Motor neuron (in vitro differentiated cells): ENCODE data around the gene MRRF. TPM values are rescaled to one million over a fixed set of nuclear protein-coding genes. Genes with fewer than 3 reads are reported as not detected.

Experiments
- ATAC-seq, 8 experiments: fragments of 200-7000 bp; cut with Tn5 transposase; replicated peaks in 6 of 8; 2 replicates each; pipeline ENCODE4 v1.8.0; 2021; ENCODE audit warnings: mild to moderate bottlenecking in 8 of 8, moderate library complexity in 8 of 8
- H3K27ac ChIP-seq, 2 donors: fragments of 250-450 bp; sonication (Bioruptor Pico); 2 replicates each; pipeline ENCODE4 v1.9.0; 2021; ENCODE audit warnings: antibody characterized with exemption in 2 of 2, mild to moderate bottlenecking in 2 of 2, moderate library complexity in 1 of 2
- H3K4me1 ChIP-seq, 2 donors: fragments of 250-450 bp; sonication (Bioruptor Pico); replicated peaks in 1 of 2; 2 replicates each; pipeline ENCODE4 v1.6.1; 2021; ENCODE audit warnings: antibody characterized with exemption in 2 of 2, mild to moderate bottlenecking in 2 of 2, moderate library complexity in 1 of 2
- H3K4me3 ChIP-seq, 5 donors: fragments of 250-450 bp; sonication (Bioruptor Pico); 2 replicates each; pipeline ENCODE4 v1.9.0; 2021; ENCODE audit warnings: antibody characterized with exemption in 5 of 5, mild to moderate bottlenecking in 5 of 5, moderate library complexity in 4 of 5
- WGBS, 10 experiments: fragments of 450-650 bp; shearing (Covaris generic); methylation state at CpG; one replicate each; pipeline ENCODE4 v1.0.0; 2022; 5-methylcytosine and 5-hydroxymethylcytosine counted together
- in situ Hi-C, 9 experiments: fragments of 400-800 bp; cut with MboI; loops; one replicate each; pipeline ENCODE4 v1.15.0; 2021; ENCODE audit warnings: low sequenced_read_pairs in 9 of 9, low pct_unique_long_range_greater_than_20kb in 2 of 9; ENCODE audit not compliant: unreplicated experiment in 9 of 9
- total RNA-seq, 8 experiments: library from RNA; unstranded; fragments of 300-600 nt; gene quantifications; 2 replicates each; pipeline versions ENCODE4 v1.2.3 to v1.2.4, GENCODE V29; 2022

MRRF gene
- total RNA-seq, 8 experiments from 2014 or later, result 23.1 to 81.6 (median 31.1) TPM

DNA sequence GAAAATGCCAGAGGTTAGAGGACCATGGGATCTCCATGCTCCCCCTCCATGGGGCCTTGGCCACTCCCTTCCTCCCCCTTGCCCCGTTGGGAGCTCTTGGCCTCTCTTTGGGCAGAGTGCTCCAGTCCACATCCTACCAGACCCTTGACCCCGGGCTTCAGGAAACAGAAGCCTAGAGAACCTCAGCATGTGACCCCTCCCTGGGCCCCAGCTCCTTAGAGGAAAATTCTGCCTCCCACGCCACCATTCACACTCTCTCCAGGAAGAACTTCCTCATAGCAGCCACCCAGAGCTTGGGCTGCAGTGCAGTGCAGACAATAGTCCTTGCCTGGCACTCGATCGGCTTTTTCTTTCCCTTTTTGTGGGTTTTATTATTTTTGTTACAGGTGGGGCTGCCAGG, 41.9 kb upstream of the MRRF start:
- Histone ChIP-seq H3K4me3 (no peak overlapping the region), H3K27ac (no peak overlapping the region), H3K4me1 (peaks cover 2 to 16% of the 10 kb centered on the region in 2 donors)
- in situ Hi-C loops, result no loop called here
- ATAC-seq, result no peak
- 12 to 75% (median 34%) methylated on average over 2 to 4 of the region's 5 CpGs; no CpG with 5 or more reads in 4 of the 10 experiments for WGBS, 10 experiments

DNA sequence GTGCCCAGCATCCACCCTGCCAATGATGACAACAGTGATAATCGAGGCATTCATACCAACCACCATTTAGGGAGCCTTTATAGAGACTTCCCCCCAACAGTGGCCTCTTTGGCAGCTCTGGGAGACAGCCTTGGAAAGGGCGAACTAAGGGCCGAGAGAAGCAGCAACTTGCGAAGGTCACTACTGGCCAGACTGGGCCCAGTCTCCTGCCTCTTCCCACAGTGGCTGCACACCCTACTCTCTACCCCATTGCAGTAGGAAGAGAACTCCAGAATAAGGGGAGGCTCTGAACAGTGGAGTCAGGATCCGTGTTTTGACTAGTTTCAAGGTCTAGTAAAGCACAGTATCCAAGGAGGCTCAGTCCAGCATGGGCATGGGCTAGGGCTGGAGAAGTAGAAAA, 41.2 kb upstream of the MRRF start:
- no peak for ATAC-seq
- Histone ChIP-seq H3K27ac (no peak overlapping the region), H3K4me1 (peaks cover 6 to 16% of the 10 kb centered on the region in 2 donors), H3K4me3 (no peak overlapping the region)
- in situ Hi-C loops, result no loop called here
- 40 to 100% (median 80%) methylated on average over 1 to 5 of the region's 5 CpGs; no CpG with 5 or more reads in 3 of the 10 experiments for WGBS, 10 experiments

DNA sequence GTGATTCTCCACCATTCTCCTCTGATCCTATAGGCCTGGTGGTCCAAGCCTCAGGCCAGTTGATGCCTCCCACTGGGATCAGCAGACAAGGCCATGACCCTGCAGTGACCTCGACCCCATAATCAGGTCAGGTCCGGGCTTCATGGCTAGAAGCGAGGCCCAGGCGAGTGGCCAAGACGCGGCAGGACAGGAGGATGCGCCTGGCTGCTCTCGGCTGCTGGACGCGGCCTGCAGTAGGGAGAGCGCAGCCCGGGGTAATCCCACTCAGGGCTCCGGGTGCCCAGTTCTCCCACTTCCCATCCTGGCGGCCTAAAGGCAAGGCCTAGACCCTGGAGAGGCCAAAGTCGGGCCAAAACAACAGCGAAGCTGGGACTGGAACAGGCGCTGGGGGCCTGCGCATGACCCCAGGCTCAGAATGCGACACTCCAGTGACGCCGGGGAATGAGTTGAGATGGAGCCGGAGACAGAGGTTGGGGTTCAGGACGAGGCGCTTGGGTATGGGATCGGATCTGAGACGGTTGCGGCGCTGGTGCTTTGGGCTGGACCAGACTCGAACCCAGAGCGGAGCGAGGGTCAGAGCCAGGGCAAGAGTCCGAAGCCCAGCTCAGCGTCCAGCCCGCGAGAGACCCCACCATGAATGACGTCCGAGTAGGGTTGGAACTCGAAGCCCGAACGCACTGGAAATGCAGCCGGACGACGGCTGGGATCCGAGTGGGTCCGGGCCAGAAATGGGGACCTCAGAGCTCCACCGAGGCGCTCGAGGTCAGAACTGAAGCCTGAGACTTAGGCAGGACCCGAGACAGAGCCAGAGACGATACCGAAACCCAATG, 39.2 kb upstream of the MRRF start:
- H3K4me1 ChIP-seq, result peaks cover 5 to 6% of the 10 kb centered on the region in 2 donors
- no peak overlapping the region for H3K27ac ChIP-seq
- in situ Hi-C loops, result no loop called here
- ATAC-seq, result no peak
- 7 to 77% (median 20%) methylated on average over 1 to 27 of the region's 51 CpGs; no CpG with 5 or more reads in 3 of the 10 experiments for WGBS, 10 experiments
- no peak overlapping the region for H3K4me3 ChIP-seq

DNA sequence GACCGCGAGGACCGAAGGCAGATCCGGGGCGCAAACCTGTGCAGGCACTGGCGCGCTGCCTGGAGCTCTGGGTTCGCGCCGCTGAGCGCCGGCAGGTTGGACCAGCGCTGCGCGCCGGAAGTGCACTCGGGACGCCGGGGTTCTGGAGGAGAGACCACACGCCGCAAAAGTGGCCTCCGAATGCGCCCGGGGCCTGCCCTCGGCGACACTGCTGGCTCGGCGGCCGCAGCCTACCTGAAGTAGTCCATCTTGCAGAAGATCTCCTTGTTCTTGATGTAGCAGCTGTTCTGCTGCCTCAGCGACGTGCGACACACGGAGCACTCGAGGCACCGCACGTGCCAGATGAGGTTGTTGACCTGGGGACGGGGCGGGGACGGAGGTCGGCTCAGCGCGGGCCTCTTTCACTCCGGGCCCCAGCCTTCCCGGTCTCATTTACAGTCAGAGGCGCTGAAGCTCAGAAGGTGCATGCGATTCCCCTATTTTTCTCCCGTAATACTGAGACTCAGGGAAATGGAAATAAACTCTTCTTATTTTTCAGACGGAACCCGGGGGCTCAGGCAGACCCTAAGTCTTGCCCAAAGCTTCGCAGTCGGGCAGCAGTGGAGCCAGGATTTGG, 38.4 kb upstream of the MRRF start:
- no peak overlapping the region for H3K4me3 ChIP-seq
- no peak for ATAC-seq
- 0 to 100% (median 3%) methylated on average over 1 to 16 of the region's 51 CpGs; no CpG with 5 or more reads in 1 of the 10 experiments for WGBS, 10 experiments
- peaks cover 5 to 6% of the 10 kb centered on the region in 2 donors for H3K4me1 ChIP-seq
- in situ Hi-C loops, result no loop called here
- H3K27ac ChIP-seq, result no peak overlapping the region

DNA sequence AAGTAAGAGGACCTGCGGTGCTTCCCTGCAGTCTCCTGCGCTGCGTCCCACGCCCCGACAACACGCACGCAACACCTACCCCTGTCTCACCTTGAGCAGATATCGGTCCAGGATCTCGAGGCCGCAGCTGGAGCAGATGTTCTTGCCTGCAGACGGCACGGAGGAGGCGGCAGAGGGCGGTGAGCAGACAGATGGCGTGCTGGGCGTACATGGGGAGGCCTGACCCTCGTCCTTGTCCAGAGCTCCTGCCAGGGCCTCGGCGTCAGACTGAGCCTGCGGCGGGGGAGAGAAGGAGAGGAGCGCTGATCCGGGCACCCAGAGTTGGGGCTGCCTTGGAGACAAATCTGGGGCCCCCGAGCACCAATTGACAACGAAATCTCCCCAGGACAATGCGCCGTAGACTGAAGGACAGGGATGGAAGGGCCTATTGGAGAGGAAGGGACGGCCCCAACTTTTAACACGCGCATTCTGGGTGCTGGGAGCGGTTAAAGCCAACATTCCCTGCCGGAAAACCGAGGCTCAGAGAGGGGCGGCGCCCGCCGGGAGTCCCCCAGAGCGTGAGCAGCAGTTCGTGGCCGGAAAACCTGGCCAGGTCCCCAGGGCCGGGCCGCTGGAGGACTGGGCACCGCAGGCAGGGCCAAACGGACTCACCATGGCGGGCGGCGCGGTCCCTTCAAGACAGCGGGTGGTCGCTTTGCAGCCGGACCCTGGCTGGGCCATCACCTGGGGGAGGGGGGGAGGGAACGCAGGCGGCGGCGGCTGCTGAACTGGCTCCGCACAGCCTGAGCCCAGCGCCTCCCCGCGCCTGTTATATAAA, 37.7 kb upstream of the MRRF start:
- no peak overlapping the region for H3K4me3 ChIP-seq
- WGBS, 10 experiments, result 0 to 86% (median 0%) methylated on average over 1 to 14 of the region's 59 CpGs; no CpG with 5 or more reads in 5 of the 10 experiments
- no peak for ATAC-seq
- in situ Hi-C loops, result no loop called here
- H3K4me1 ChIP-seq, result peaks cover 5 to 6% of the 10 kb centered on the region in 2 donors
- no peak overlapping the region for H3K27ac ChIP-seq

DNA sequence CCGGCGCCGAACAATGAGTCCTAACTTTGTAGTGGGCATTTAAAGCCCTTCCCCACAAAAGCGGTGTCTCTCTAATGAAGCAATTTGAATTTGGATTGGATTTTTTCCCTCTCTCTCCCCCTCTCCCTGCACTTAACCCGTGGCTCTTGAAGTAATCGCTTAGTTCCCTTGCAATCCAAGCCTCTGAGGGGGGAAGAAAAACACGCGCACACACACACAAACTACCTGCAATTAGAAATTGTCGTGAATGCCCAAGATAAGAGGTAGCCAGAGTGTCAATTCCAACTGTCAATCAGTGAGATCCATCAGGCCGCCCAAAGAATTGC, 37.1 kb upstream of the MRRF start:
- WGBS, 10 experiments, result 0 to 40% (median 0%) methylated on average over 1 to 7 of the region's 10 CpGs; no CpG with 5 or more reads in 1 of the 10 experiments

DNA sequence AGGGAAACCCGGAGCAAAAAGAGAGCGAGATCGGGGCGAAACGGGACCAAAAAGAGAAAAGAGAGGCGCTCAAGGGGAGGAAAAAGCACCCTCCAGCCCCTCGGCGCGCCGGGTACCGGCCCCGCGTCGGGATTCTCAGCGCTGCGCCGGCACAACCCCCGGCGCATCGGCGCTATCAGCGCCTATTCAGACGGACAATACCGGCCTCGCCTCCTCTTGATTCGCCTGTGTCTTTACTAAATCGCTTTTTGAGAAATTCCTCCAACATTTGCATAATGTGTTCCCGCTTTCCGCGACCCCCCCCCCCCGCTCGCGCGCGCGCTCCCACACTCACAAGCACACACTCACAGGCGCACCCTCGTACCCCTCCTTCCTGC, 36.5 kb upstream of the MRRF start:
- in situ Hi-C loops, result no loop called here
- ATAC-seq, result peak in 7 of 8 experiments; percentile 3 to 70 (median 8)
- no peak overlapping the region for H3K27ac ChIP-seq
- peaks cover 5 to 6% of the 10 kb centered on the region in 2 donors for H3K4me1 ChIP-seq
- H3K4me3 ChIP-seq, result peak overlapping the region in 4 of 5 donors; percentile 6 to 30 (median 22)
- WGBS, 10 experiments, result 0% methylated on average over 2 to 12 of the region's 38 CpGs; no CpG with 5 or more reads in 5 of the 10 experiments

More for the DNA sequence above, 37.1 kb upstream of the MRRF start:
- ATAC-seq, result no peak
- peaks cover 5 to 6% of the 10 kb centered on the region in 2 donors for H3K4me1 ChIP-seq
- no peak overlapping the region for H3K4me3 ChIP-seq
- in situ Hi-C loops, result no loop called here
- H3K27ac ChIP-seq, result no peak overlapping the region

DNA sequence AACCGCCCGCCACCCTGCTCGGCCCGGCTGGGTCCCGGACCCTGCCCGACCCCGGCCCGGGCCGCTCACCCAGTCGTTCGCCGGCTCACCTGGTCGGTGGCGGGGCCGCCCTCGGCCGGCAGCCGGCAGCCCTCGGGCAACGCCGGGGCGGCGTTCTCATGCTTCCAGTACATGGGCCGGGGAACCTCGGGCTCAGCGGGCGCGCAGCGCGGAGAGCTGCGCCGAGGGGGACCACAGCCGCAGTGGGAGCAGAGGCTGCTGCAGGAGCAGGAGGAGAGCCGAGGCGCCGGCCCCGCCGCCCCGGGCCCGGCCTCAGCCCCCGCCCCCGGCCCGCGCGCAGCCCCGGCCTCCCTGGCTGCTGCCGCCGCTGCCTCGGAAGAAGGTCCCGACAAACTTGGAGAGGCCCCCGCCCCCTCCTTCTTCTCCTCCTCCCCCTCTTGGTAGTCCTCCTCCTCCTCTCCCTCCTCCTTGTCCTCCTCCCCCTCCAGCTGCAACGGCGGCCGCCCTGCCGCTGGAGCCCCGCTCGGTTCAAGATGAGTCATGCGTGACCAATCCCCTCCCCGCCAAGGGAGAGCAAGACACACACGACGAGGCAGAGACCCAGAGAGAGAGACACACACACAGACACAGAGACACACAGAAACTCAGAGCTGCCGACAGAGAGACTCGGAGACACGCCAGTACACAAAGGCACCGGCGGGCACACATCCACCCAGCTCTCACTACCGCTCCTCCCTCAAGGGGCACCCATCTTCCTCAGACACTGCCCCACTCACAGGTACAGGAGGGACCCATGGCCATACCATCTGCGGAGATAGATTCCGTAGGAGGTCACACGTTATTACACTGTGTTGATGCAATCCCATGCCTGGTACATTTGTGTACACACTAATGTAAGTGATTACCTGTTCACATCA, 35.9 kb upstream of the MRRF start, which contains the start of gene LHX6:
Gene LHX6, minus strand, starts transcription at position 390 of the 917 bp plus-strand sequence. Its CDS starts 217 bp downstream, at position 173.
- H3K4me3 ChIP-seq, result peak within 1 kb of the TSS in 4 of 5 donors; percentile 6 to 30 (median 22)
- in situ Hi-C loops, result no loop called here
- WGBS, 10 experiments, result 0 to 25% (median 0%) methylated on average over 1 to 5 of the region's 70 CpGs; no CpG with 5 or more reads in 7 of the 10 experiments
- peaks cover 5 to 6% of the 10 kb centered on the region in 2 donors for H3K4me1 ChIP-seq
- peak; percentile 60 to 93 (median 90) for ATAC-seq
- H3K27ac ChIP-seq, result no peak within 1 kb of the TSS

DNA sequence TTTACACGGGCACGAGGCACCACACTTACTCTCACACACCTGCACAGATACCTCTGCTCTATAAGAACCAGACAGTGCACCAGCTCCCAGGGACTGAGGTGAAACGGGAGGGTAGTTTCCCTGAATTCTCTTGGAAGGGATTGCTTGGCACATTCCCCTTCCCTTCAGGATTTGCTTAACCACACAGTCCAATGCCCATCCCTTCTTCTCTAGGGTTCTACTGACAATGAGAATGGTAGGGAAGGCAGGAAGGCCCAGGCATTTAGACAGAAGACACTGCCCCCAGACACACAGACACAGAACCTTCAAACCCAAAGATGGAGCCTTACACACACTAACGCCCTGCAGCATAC, 35.2 kb upstream of the MRRF start:
- peaks cover 5 to 6% of the 10 kb centered on the region in 2 donors for H3K4me1 ChIP-seq
- peak in 3 of 8 experiments; percentile 3 to 9 (median 3) for ATAC-seq
- no peak overlapping the region for H3K4me3 ChIP-seq
- in situ Hi-C loops, result no loop called here
- WGBS, 10 experiments, result 0 to 57% (median 29%) methylated on average over 1 to 2 of the region's 4 CpGs; no CpG with 5 or more reads in 6 of the 10 experiments
- no peak overlapping the region for H3K27ac ChIP-seq

DNA sequence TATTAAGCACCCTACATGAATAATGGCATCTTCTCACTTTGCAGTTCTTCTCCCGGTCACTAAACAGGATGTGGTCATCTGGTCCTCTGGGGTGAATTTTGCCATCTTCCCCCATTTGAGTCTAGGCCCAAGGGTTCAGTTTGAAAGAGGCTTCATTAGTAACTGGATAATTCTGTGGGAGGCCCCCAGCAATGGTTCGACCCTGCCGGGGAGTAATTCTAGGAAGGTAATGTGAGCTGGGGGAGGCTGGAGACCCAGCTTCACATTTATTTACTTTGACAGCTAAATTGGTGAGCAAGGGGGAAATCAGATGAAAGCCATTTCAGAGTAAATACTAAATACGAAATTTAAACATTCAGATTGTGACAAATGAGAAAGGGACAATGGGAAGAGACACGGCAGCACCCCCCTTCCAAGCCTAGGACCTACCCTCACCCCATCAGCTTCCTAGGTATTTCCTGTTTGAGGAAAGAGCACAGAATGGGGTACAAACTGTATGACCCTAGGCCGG, 31.8 kb upstream of the MRRF start:
- in situ Hi-C loops, result no loop called here
- ATAC-seq, result no peak
- Histone ChIP-seq H3K4me3 (no peak overlapping the region), H3K4me1 (peaks cover 0 to 4% of the 10 kb centered on the region in 2 donors), H3K27ac (no peak overlapping the region)
- WGBS, 10 experiments, result 0 to 92% (median 47%) methylated on average over 2 to 6 of the region's 6 CpGs; no CpG with 5 or more reads in 1 of the 10 experiments

DNA sequence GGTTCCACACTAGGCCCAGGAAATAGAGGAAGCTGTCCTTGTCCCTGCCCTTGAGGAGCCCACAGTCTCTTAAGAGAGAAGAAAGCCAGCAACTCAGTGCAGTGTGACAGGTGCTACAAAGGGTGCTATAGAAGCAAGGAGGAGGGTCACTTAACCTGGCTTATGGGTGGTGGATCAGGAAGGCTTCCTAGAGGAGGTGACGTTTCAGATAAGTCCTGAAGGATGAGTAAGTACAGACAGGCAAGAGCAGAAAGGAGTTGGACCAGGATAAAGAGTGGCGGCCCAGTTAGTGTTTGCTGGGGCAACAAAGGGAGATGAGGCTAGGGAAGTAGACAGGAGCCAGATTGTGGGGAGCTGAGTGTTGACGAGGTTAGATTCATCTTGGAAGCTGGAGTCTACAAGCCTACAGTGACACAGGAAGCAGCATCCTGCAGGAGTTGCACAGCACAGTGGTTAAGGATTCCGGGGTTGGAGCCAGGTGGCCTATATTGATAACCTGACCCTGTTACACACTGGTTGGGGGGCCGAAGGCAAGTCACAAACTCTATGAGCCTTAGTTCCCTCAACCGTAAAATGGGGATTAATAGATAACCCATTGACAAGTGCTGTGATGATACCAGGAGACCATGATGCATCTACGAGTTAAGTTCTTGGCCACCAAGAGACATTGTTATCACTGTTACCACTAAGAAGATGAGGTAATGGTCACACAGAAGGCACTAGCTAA, 30.5 kb upstream of the MRRF start:
- Histone ChIP-seq H3K27ac (no peak overlapping the region), H3K4me3 (no peak overlapping the region), H3K4me1 (no peaks in the 10 kb centered on the region)
- in situ Hi-C loops, result no loop called here
- no peak for ATAC-seq
- 59 to 80% (median 71%) methylated on average over 1 to 6 of the region's 7 CpGs; no CpG with 5 or more reads in 1 of the 10 experiments for WGBS, 10 experiments
